H1 (cell line): ENCODE results near the gene SRRT.
A peak's percentile ranks its signal among the peaks of the same experiment; 100 is the strongest.

Experiments
- CEBPB ChIP-seq: IDR thresholded peaks from 2 replicates; pipeline ENCODE4 v1.6.1; 2012; ENCODE audit warnings: low read depth, low read length
- EZH2 ChIP-seq: fragments of 200-600 bp; sonication (generic); IDR thresholded peaks from 2 replicates; pipeline ENCODE4 v1.7.1; 2012; ENCODE audit warnings: low read depth, mild to moderate bottlenecking, moderate library complexity, low read length, inconsistent platforms; ENCODE audit not compliant: severe bottlenecking
- JUND ChIP-seq: IDR thresholded peaks from 2 replicates; pipeline ENCODE4 v1.6.1; 2011; ENCODE audit warnings: mild to moderate bottlenecking, improper control_type of control experiment, low read length
- KDM1A ChIP-seq: fragments of 200-600, 300-600 bp; sonication (generic); IDR thresholded peaks from 2 replicates; pipeline ENCODE4 v1.7.1; 2016; ENCODE audit warnings: mild to moderate bottlenecking, low read length, borderline replicate concordance
- PHF8 ChIP-seq: fragments of 200-600 bp; sonication (generic); conservative IDR thresholded peaks from 2 replicates; pipeline ENCODE4 v1.7.1; 2012; ENCODE audit warnings: low read depth, mild to moderate bottlenecking, inconsistent platforms, low read length, moderate library complexity
- POLR2A ChIP-seq, 2 experiments: IDR thresholded peaks; 1 replicate in 1 of 2; 2 replicates in 1 of 2; pipeline ENCODE4 v1.6.1; 2011; ENCODE audit warnings: low read depth in 2 of 2, low read length in 2 of 2, mild to moderate bottlenecking in 2 of 2; ENCODE audit errors: control extremely low read depth in 1 of 2
- SP1 ChIP-seq: IDR thresholded peaks from 2 replicates; pipeline ENCODE4 v1.6.1; 2011; ENCODE audit warnings: low read depth, low read length
- SP2 ChIP-seq: IDR thresholded peaks from 2 replicates; pipeline ENCODE4 v1.6.1; 2012; ENCODE audit warnings: mild to moderate bottlenecking, low read length, inconsistent platforms
- SRF ChIP-seq: IDR thresholded peaks from 2 replicates; pipeline ENCODE4 v1.6.1; 2011; ENCODE audit warnings: mild to moderate bottlenecking, low read depth, low read length, moderate library complexity
- YY1 ChIP-seq: IDR thresholded peaks from 2 replicates; pipeline ENCODE4 v1.6.1; 2011; ENCODE audit warnings: low read depth, mild to moderate bottlenecking, low read length
- TF ChIP-seq, protein P1 (sequence below), 3 experiments: IDR thresholded peaks; 1 replicate in 2 of 3; 2 replicates in 1 of 3; pipeline versions ENCODE4 v1.5.1 to v1.6.1; 2011; ENCODE audit warnings: low read length in 3 of 3, mild to moderate bottlenecking in 3 of 3, inconsistent platforms in 2 of 3, low read depth in 1 of 3, moderate library complexity in 1 of 3; ENCODE audit not compliant: insufficient read depth in 1 of 3; ENCODE audit errors: control extremely low read depth in 1 of 3
- TF ChIP-seq, protein P2 (sequence below): IDR thresholded peaks from 2 replicates; pipeline ENCODE4 v1.6.1; 2012; ENCODE audit warnings: inconsistent platforms

DNA sequence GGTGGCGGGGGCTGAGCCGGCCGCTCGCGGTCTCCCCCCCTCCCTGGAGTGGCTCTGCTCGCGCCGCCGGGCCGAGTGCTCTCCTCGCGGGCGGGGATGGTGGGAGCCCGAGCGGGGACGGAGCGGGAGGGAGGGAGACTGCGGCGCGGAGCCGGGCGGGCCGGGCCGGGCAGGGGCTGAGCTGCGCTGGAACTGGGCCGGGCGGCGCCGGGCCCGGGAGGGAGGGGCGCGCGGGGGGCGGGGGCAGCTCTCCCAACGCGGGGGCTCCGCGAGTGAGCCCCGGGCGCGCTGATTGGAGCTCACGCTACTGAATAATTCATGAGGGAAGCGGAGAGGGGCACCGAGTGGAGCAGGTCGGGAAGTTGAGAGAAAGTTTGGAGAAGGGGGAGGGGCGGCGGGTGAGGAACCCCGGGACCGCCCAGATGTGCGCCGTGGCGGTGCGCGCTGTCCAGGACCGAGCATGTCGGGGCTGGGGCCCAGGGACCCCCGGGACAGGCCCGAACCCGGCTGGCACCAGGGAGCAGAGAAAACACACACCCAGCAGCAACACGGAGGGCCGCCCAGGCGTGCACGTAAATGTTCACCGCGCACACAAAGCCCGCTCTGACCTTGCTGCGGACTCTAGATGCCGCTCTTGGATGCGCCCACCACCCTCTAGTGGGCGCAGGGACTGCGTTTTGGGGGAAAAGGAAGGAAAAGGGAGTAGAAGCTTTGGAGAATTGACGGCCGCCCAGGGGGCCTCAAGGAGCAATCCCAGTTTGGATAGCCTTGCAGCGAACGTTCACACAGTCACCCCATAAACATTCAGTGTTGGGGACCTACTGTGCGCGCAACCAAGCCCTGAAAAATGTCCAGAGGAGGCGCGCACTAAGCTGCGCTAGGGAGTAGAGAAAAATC lies 47.3 kb upstream of the SRRT start, which contains the start of gene EPHB4:
- TF ChIP-seq, protein P1, sequence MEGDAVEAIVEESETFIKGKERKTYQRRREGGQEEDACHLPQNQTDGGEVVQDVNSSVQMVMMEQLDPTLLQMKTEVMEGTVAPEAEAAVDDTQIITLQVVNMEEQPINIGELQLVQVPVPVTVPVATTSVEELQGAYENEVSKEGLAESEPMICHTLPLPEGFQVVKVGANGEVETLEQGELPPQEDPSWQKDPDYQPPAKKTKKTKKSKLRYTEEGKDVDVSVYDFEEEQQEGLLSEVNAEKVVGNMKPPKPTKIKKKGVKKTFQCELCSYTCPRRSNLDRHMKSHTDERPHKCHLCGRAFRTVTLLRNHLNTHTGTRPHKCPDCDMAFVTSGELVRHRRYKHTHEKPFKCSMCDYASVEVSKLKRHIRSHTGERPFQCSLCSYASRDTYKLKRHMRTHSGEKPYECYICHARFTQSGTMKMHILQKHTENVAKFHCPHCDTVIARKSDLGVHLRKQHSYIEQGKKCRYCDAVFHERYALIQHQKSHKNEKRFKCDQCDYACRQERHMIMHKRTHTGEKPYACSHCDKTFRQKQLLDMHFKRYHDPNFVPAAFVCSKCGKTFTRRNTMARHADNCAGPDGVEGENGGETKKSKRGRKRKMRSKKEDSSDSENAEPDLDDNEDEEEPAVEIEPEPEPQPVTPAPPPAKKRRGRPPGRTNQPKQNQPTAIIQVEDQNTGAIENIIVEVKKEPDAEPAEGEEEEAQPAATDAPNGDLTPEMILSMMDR (IDR thresholded peaks at IDR 0.05; ENCODE audit: control extremely low read depth in 1 of 3, insufficient read depth in 1 of 3, low read depth in 1 of 3, low read length in 3 of 3) = peak; percentile 55 to 63 (median 61)
- peak; percentile 33; the same call in 1 of the 2 replicates for TF ChIP-seq SP1
- no peak for TF ChIP-seq CEBPB
- TF ChIP-seq YY1 = no peak
- no peak for TF ChIP-seq JUND
- no peak for TF ChIP-seq SP2
- peak; percentile 65 for TF ChIP-seq PHF8
- TF ChIP-seq, protein P2, sequence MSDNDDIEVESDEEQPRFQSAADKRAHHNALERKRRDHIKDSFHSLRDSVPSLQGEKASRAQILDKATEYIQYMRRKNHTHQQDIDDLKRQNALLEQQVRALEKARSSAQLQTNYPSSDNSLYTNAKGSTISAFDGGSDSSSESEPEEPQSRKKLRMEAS = peak; percentile 50; the same call in 1 of the 2 replicates
- TF ChIP-seq SRF = no peak; the same call in 1 of the 2 replicates
- TF ChIP-seq POLR2A (IDR thresholded peaks at IDR 0.05; ENCODE audit: control extremely low read depth in 1 of 2, low read depth in 2 of 2, low read length in 2 of 2) = peak in 1 of 2 experiments; percentile 30; a peak in 1 of 3 replicates
- no peak for TF ChIP-seq EZH2
- peak; percentile 52; the same call in 1 of the 2 replicates for TF ChIP-seq KDM1A
